ENCODE data around the gene UXS1. TPM values are rescaled to one million over a fixed set of nuclear protein-coding genes. Genes with fewer than 3 reads are reported as not detected.
A peak's percentile ranks its signal among the peaks of the same experiment; 100 is the strongest.
"Not testable (repeated sequence)": the region's sequence is repeated elsewhere in the genome, so short reads cannot be mapped to it uniquely, and the experiment has no call there.

The UXS1 gene
- total RNA-seq, 1 experiment from 2014 or later: 49.1 TPM

DNA sequence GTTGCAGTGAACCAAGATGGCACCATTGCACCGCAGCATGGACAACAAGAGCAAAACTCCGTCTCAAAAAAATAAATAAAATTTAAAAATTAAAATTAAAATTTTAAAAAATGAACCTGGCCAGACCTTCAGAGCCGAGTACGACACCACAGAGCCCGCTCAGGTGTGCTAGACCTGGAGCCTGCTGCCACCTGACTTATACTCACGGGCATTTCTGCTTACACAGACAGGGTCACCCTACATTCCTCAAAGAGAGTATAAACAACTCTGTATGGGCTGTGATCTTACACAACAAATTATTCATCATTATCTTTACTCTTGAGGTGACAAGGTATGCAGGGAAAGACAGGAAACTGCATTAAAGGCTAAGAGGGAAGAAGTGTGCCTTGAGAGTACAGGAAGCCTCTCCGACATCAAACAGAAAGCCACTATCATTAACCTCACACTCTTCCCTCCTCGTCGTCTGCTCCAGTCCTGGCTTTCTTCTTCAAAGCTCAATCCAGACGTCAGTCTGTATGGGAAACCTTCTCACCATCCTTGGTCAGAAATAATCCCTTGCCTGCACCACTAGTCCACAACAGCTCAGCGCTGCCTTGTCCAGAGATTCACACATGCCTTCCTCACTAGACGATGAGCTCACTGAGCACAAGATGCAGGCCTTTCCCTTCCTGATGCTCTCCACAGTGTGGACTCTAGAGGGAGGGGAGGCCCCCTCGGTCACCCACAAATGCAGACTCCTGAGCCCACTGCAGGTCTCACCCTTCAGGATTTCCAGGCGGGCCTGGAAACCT lies 56.2 kb downstream of the UXS1 start:
- DNase-seq (ENCODE audit: low spot score): no peak

DNA sequence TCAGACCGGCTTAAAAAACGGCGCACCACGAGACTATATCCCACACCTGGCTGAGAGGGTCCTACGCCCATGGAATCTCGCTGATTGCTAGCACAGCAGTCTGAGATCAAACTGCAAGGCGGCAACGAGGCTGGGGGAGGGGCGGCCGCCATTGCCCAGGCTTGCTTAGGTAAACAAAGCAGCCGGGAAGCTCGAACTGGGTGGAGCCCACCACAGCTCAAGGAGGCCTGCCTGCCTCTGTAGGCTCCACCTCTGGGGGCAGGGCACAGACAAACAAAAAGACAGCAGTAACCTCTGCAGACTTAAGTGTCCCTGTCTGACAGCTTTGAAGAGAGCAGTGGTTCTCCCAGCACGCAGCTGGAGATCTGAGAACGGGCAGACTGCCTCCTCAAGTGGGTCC lies 62.9 kb downstream of the UXS1 start:
- not testable (repeated sequence) for DNase-seq (ENCODE audit: low spot score)

DNA sequence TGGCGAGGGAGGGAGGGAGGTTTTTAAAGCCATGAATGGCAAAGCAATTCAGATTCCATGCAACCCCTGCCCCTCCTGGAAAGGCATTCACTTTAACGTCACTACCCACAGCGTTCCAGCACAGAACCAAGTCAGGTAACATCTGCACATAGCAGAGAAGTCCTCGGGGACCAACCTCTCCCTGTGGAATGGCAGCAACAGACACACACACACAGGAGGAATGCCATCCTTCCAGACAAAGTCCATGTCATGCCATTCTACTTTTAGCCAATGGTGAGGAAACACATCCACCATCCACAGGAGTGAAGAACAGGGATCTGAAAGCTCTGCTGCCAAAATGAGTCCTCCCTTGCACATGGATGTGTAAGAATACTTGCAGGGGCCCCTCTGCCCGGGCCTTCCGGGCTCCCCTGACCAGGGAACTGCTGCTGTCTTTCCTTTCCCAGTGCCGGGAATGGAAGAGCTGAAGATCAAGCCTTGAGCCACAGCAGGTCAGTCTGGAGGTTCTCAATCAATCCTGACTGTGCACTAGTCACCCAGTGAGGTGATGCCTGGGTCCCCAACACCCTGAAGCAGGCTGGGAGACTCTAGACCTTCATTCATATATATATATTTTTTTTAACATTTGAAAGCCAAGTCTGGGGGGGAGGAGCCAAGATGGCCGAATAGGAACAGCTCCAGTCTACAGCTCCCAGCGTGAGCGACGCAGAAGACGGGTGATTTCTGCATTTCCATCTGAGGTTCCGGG lies 63.7 kb downstream of the UXS1 start:
- no peak for DNase-seq (ENCODE audit: low spot score)

DNA sequence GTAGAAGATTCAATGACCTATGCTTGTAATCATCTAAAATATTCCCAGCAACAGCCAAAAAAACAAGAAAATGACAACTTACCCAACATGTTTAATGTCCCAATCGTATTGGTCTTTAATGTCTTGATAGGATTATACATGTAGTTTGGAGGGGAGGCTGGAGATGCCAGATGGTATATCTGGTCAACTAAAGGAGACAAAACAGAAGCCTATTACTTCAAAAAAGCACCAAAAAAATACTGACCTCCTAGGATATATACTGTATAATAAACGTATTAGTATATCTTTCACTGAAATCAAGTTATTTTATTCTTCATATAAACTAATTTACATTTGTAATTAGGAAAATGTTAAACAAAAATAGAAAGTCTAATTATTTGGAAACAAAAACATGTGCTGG lies 64.5 kb downstream of the UXS1 start:
- no peak for DNase-seq (ENCODE audit: low spot score)

- DNase-seq (ENCODE audit: low spot score): no peak
These were observed 65.0 kb downstream of the UXS1 start for GRCh38 chr2:106129150-106129549.

GRCh38 chr2:106127776-106128268 lies 66.3 kb downstream of the UXS1 start:
- no peak for DNase-seq (ENCODE audit: low spot score)

DNA sequence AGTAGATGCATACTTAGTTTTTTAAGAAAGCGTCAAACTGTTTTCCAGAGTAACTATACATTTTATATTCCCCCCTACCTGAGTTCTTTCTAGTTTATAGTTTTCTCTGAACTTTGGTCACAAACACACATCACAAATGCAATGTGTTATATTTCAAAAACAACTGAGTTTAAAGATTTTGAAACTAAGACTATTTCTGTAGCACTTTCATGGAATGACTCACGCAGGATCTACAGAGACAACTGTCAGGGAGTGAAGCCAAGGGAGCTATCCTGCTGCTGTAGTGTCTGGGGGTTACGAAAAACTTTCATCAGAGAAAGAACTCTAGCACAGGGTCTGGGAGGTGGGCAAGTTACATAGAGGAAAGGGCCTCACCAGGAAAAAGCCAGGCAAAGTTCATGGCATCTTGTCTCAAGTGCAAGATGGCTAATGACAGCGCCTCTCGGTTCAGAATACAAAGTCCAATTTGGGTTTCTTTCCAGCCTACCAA lies 66.8 kb downstream of the UXS1 start:
- no peak for DNase-seq (ENCODE audit: low spot score)

- no peak for DNase-seq (ENCODE audit: low spot score)
These were observed 67.3 kb downstream of the UXS1 start for GRCh38 chr2:106126705-106127281.

DNA sequence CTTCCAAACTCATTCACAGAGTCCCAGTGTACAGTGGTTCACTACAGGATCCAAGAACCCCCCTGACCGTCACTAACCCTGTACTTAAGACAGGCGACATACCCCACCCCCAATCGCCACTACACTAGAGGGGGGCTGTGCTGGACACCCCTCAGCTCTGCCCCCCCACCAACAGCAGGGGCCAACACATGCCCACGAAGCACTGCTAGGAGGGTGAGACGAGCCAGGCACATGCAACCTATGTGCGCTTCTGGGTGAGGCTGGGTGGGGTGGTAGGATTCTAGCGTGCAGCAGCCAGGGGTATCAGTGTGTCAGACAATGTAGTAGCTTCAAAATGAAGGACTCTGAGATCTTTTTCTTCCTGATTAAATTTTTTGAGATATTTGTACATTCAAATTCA lies 67.8 kb downstream of the UXS1 start:
- DNase-seq (ENCODE audit: low spot score): no peak

DNA sequence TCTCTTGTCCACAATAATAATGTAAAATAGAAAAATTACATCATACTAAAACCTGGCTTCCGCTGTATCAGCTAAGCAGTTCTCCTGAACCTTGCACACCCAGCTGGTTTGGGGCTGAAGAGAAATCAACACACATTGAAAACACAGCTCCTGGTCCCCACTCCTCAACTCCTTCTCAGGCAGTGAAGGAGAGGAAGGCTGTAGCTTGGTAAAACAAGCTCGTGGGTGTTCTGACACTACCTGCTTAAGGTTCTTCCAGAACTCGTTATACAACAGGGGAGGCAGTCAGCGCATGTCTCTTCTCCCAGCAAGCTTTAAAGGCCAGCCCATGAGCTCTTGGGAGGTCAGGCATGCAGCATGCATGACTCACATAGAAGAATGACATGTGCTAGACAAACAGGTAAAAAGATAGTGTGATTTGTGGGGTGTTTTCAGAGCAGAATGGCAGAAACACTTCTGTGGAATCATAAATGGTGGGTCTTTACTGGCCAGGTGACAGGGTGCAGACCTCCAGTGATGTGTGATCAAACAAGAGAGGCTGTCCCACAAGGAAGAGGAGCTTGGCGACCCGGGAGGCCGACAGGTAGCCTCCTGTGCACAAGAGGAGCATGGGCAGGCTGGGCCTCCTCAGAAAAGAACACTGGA lies 69.1 kb downstream of the UXS1 start:
- DNase-seq (ENCODE audit: low spot score): no peak

- DNase-seq (ENCODE audit: low spot score): no peak
These were observed 69.9 kb downstream of the UXS1 start for GRCh38 chr2:106124106-106124756.

GRCh38 chr2:106122157-106122556 lies 71.9 kb downstream of the UXS1 start:
- DNase-seq (ENCODE audit: low spot score): no peak

GRCh38 chr2:106120432-106120831 lies 73.7 kb downstream of the UXS1 start:
- no peak for DNase-seq (ENCODE audit: low spot score)

DNA sequence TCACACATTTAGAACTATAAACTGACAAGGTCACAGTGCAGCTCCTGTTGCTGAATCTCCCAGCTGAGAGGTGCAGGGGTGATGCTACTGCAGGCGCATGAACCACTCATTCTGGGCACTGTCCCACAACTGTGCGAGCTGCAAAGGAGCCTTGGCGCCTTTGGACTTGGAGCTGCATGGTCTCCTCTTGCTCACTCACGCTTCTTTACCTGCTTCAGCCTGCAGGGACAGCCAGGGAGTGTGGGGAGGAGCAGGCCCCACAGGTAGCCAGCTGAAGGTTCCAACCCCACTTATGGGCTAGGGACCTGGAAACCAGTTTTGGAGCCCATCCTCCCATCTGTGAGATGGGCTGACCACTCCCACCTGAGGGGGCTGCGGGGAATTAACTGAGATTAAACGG lies 75.0 kb downstream of the UXS1 start:
- no peak for DNase-seq (ENCODE audit: low spot score)

- no peak for DNase-seq (ENCODE audit: low spot score)
These were observed 76.0 kb downstream of the UXS1 start for GRCh38 chr2:106117882-106118684.

DNA sequence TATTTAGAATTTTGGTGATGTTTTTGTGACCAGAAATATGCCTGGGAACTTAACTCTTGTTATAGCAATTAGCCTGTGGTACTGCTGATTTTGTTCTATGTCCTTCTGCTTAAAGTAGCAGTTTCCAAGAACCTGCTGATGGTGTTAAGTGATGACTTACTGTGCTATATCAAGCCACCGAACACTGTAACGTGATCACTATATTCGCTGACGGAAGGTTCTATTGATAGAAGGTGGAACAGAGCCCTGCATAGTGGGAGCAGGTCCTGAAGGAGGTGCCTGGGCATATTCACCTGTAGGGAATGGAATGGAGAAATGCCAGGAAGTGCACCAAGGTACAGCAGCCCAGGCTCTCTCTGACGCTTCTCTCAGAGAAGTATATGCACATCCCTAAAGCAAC lies 76.8 kb downstream of the UXS1 start:
- DNase-seq (ENCODE audit: low spot score): no peak

DNA sequence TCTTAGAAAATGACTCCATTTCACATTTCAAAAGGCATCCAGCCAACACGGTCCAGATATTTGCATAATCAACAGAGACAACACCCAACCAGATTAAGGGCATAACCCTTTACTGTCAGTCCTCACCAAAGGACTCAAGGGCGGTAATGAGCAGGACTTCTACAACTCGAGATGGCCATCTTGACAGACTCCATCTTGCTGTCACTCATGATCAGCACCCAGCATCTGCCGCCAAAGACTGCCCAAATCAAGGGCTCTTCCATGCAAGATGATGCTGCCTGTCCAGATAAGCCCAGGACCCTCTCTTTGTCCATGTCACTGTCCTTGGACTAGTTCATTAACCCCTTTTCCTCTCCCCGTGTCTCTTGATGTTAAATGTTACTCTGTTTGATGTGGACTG lies 77.9 kb downstream of the UXS1 start:
- no peak for DNase-seq (ENCODE audit: low spot score)

DNA sequence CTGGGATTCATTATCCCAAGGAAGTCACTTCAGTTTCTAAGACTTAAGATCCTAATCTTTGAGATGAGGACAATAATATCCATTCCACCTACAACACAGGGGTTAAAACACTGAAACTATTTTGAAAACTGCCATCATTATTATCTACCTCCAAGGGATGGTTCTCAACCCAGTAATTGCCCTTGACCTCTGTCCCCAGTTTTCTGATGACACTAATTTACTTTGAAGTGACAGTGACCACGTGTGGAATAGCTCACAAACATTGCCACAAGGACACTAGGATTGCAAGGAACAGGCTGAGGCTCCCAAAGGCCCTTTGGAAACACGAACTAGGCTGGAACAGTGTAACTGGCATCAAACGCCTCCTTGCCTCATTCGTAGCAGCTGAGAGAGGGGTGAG lies 78.4 kb downstream of the UXS1 start:
- no peak for DNase-seq (ENCODE audit: low spot score)

DNA sequence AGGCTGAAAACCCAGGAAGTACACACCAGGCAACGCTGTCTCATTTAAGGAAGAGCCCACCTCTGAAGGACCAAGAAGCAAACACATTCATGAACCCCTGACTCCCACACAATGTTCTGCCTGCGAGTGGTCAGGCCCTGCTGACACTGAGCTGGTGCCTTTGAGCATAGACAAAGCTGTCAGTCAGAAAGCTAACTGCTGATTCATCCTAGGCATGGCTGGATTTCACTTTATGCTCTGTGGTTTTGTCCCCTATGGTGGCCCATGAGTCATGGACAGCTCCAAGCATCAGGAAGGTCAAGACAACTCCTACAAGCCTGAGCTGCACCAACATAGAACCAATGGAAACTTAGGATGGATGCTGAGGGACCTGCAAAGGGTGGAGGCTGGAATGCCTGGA lies 78.9 kb downstream of the UXS1 start:
- peak; percentile 81 for DNase-seq (ENCODE audit: low spot score)

DNA sequence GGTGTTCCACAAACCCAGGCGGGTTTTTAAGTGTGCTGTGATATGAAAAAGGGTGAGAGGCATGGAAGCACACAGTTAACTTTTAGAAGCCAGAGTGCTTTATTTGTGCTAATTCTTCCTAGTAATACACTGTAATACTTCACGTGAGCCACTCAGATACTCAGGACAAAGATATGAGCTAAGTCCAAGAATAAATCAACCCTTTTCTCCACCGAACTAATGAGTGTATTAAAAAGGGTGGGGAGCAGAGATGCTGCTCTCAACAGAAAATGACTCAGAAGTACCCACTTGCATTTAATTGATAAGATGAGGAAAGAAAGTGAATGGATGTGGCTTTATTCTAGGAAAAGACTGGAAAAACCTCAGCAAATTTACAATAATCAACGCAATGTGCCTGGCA lies 79.9 kb downstream of the UXS1 start:
- DNase-seq (ENCODE audit: low spot score): no peak

Data from H4 (cell line).